ENCODE measurements around the gene BMP6.
"Not testable (repeated sequence)": the region's sequence is repeated elsewhere in the genome, so short reads cannot be mapped to it uniquely, and the experiment has no call there.

Gene BMP6

GRCh38 chr6:7812623-7813022 lies 86.7 kb downstream of the BMP6 start:
- TF ChIP-seq, protein P1, sequence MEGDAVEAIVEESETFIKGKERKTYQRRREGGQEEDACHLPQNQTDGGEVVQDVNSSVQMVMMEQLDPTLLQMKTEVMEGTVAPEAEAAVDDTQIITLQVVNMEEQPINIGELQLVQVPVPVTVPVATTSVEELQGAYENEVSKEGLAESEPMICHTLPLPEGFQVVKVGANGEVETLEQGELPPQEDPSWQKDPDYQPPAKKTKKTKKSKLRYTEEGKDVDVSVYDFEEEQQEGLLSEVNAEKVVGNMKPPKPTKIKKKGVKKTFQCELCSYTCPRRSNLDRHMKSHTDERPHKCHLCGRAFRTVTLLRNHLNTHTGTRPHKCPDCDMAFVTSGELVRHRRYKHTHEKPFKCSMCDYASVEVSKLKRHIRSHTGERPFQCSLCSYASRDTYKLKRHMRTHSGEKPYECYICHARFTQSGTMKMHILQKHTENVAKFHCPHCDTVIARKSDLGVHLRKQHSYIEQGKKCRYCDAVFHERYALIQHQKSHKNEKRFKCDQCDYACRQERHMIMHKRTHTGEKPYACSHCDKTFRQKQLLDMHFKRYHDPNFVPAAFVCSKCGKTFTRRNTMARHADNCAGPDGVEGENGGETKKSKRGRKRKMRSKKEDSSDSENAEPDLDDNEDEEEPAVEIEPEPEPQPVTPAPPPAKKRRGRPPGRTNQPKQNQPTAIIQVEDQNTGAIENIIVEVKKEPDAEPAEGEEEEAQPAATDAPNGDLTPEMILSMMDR (conservative IDR thresholded peaks at IDR 0.05; ENCODE audit: control insufficient read depth, insufficient read depth, low read depth, low read length) = no peak
- no peak for DNase-seq (ENCODE audit: low read depth)
- H3K4me3 ChIP-seq (ENCODE audit: control insufficient read depth, low read depth, low read length) = no peak overlapping the region

DNA sequence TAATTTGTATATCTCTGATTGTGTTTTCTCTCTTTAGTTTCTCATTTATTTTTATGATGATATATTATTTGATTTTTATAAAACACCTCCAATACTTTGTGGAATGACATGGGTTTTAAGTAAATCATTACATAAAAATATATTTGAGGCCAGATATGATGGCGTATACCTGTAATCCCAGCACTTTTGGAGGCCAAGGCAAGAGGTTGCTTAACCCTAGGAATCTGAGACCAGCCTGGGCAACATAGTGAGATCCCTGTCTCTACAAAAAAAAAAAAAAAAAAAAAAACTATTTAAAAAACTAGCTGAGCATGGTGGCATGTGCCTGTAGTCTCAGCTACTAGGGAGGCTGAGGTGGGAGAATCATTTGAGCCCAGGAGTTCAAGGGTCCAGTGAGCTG lies 87.3 kb downstream of the BMP6 start:
- TF ChIP-seq, protein P1 (conservative IDR thresholded peaks at IDR 0.05; ENCODE audit: control insufficient read depth, insufficient read depth, low read depth, low read length) = no peak
- no peak for DNase-seq (ENCODE audit: low read depth)
- H3K4me3 ChIP-seq (ENCODE audit: control insufficient read depth, low read depth, low read length) = no peak overlapping the region

GRCh38 chr6:7813704-7814103 lies 87.8 kb downstream of the BMP6 start:
- TF ChIP-seq, protein P1 (conservative IDR thresholded peaks at IDR 0.05; ENCODE audit: control insufficient read depth, insufficient read depth, low read depth, low read length) = no peak
- H3K4me3 ChIP-seq (ENCODE audit: control insufficient read depth, low read depth, low read length) = no peak overlapping the region
- no peak for DNase-seq (ENCODE audit: low read depth)

DNA sequence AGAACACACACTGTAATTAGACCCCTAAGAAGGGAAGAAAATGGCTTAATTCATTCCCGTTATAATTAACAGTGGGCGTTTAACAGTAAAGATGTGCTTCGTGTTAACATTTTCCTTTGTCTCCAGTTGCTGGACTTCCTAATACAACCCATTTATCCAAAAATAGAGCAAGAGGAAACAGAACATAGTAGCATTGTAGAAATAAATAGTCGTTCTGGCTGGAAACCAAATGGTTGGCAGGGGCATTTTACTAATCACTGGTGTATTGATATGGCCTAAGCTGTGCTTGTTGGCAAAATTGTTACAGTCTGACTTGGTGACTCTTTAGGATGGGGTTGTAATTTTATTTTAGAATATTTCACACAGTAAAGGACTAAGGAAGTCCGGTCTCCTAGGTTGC lies 89.8 kb downstream of the BMP6 start:
- TF ChIP-seq, protein P1 (conservative IDR thresholded peaks at IDR 0.05; ENCODE audit: control insufficient read depth, insufficient read depth, low read depth, low read length) = no peak
- DNase-seq (ENCODE audit: low read depth) = no peak
- H3K4me3 ChIP-seq (ENCODE audit: control insufficient read depth, low read depth, low read length) = no peak overlapping the region

GRCh38 chr6:7817184-7817583 lies 91.3 kb downstream of the BMP6 start:
- H3K4me3 ChIP-seq (ENCODE audit: control insufficient read depth, low read depth, low read length) = not testable (repeated sequence)

DNA sequence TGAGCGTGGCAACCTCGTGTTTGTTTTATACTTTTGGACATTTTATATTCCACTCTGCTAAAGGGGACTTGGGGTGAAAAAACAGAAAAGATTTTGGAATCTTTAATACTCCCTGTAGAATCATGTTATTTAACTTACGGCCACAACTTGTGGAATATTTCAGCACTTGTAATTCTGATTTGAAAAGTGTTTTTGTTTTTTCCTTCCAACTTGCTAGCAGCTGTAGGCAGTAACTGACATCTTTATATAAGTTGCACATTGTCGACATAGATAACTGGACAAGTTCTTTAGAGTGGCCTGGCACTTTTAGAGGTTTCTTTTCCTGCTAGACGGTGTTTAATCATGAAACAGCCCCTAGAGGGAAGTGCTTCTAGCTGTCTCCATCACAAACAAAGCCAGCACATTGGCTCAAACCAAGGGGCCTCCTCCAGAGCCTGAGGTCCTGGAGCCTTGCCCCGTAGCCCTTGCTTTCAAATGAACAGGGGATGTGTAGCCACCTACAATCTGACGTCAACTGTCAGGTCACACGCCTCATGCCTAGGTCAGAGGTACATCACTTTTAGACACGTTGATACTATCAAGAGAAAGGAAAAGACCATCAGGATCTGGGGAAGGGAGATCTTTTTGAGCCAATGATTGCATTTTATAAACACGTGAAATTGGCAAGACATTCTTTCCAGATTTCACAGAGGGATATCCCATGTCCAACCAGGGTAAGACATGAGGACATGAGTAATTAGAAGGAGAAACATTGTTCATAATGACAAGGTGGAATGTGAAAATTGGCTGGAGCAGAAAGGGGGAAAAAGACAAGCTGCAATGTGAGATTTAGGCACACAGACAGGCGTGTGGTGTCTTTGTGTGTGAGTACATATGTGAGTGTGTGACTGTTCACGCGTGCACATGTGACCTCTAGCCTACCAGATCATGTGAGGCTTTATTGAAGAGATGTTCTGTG lies 92.6 kb downstream of the BMP6 start:
- no peak overlapping the region for H3K4me3 ChIP-seq (ENCODE audit: control insufficient read depth, low read depth, low read length)
- TF ChIP-seq, protein P1 (conservative IDR thresholded peaks at IDR 0.05; ENCODE audit: control insufficient read depth, insufficient read depth, low read depth, low read length) = no peak
- DNase-seq (ENCODE audit: low read depth) = no peak

More at GRCh38 chr6:7817184-7817583, 91.3 kb downstream of the BMP6 start:
- DNase-seq (ENCODE audit: low read depth) = not testable (repeated sequence)

DNA sequence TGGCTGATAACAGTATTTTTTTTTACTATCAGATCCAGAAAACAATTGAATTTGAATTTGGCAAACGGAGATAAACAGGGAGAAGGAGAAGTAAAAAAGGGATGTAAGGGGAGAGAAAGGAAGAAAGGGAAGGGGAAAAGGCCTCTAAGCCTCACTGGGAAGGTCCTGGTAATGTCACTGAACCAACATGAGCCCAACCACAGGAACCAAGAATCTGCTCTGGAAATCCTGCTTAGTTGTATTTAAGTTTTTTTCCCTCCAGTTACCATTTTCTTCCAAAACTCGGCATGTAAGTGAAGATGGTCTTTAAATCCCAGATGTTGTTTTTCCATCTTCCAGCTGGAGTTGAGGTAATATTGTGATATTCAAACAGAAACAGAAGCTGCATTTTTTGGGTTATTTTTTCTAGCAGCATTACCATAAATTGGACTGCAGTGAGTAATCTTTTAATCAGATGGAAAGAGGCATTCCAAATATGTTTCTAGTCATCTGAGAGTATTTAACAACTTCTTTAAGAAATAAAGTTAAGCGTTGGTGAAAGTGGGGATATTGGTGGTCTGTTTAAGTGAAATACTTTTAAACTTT lies 93.6 kb downstream of the BMP6 start:
- TF ChIP-seq, protein P1 (conservative IDR thresholded peaks at IDR 0.05; ENCODE audit: control insufficient read depth, insufficient read depth, low read depth, low read length) = no peak
- no peak overlapping the region for H3K4me3 ChIP-seq (ENCODE audit: control insufficient read depth, low read depth, low read length)
- DNase-seq (ENCODE audit: low read depth) = peak; percentile 30

Data from fibroblast of mammary gland (primary cell).